Measurements from ENCODE around the gene HTRA1.

The HTRA1 gene

DNA sequence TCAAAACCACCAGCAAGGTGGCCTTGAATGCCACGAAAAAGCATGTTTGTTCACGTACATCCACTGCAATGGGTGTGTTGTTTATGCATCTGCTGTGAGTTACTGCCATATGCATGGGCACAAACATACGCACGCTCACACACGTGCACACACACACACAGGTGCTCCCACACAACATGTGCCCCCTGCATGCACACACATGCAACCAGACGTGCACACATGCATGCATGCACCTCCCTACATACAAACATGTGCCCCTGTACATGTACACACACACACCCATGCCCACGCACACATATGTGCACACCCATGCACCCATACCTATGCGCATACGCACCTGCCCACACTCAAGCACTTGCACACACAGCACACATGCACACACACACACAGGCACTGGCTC is 89.1 kb downstream of the HTRA1 start:
- H3K27me3 ChIP-seq (ENCODE audit: low read length): no peaks in the 10 kb centered on the region
- TF ChIP-seq CTCF (IDR thresholded peaks at IDR 0.05; ENCODE audit: insufficient read depth, low read length, poor library complexity, severe bottlenecking): no peak
- no peak for TF ChIP-seq EZH2phosphoT487 (conservative IDR thresholded peaks at IDR 0.05; ENCODE audit: low read length)
- H3K9me3 ChIP-seq (ENCODE audit: insufficient read depth, low read length): no peaks in the 10 kb centered on the region
- no peaks in the 10 kb centered on the region for H3F3A ChIP-seq (ENCODE audit: insufficient read depth)
- H2AFZ ChIP-seq (ENCODE audit: low read depth, low read length, severe bottlenecking): no peak overlapping the region
- H3K4me3 ChIP-seq (ENCODE audit: insufficient read depth, low read length, poor library complexity, severe bottlenecking): no peak overlapping the region
- H3K36me3 ChIP-seq (ENCODE audit: low read length): no peaks in the 10 kb centered on the region
- H3K27ac ChIP-seq (ENCODE audit: low read depth, low read length): no peak overlapping the region
- H3K4me2 ChIP-seq (ENCODE audit: low read depth, low read length, poor library complexity, severe bottlenecking): no peak overlapping the region
- no peaks in the 10 kb centered on the region for H3K9me2 ChIP-seq (replicated peaks; ENCODE audit: insufficient read depth, low read length)
- no peaks in the 10 kb centered on the region for H3K79me2 ChIP-seq (ENCODE audit: insufficient read depth, low read length)
- H4K20me1 ChIP-seq (ENCODE audit: low read depth, low read length): no peaks in the 10 kb centered on the region
- no peak overlapping the region for H3K9ac ChIP-seq (ENCODE audit: low read length)

DNA sequence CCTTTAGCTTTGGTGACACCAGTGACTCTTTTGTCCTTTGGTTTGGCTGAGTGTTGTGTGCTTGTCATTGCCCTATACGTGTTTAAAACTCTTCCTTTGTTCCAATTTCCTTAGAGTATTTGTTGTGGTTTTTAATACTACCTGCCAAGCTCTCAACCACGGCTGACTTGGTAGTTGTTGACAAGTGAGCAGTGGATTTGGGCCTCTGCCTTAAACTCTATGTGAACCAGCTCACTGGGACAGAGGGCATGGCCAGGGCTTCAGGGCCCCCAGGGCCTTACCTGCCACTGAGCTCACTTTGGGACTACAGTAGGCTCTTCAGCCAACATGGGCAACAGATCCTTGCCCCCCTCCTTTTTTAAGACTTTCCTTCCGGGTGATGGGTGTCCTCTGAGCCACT is 89.6 kb downstream of the HTRA1 start:
- Histone ChIP-seq H3K27me3 (ENCODE audit: low read length) (no peaks in the 10 kb centered on the region), H3F3A (ENCODE audit: insufficient read depth) (no peaks in the 10 kb centered on the region), H2AFZ (ENCODE audit: low read depth, low read length, severe bottlenecking) (no peak overlapping the region), H3K36me3 (ENCODE audit: low read length) (no peaks in the 10 kb centered on the region), H3K79me2 (ENCODE audit: insufficient read depth, low read length) (no peaks in the 10 kb centered on the region), H3K9me2 (replicated peaks; ENCODE audit: insufficient read depth, low read length) (no peaks in the 10 kb centered on the region), H3K27ac (ENCODE audit: low read depth, low read length) (no peak overlapping the region), H3K4me2 (ENCODE audit: low read depth, low read length, poor library complexity, severe bottlenecking) (no peak overlapping the region), H3K9ac (ENCODE audit: low read length) (no peak overlapping the region), H4K20me1 (ENCODE audit: low read depth, low read length) (no peaks in the 10 kb centered on the region), H3K9me3 (ENCODE audit: insufficient read depth, low read length) (no peaks in the 10 kb centered on the region), H3K4me3 (ENCODE audit: insufficient read depth, low read length, poor library complexity, severe bottlenecking) (no peak overlapping the region)
- TF ChIP-seq EZH2phosphoT487 (conservative IDR thresholded peaks at IDR 0.05; ENCODE audit: low read length) (no peak), CTCF (IDR thresholded peaks at IDR 0.05; ENCODE audit: insufficient read depth, low read length, poor library complexity, severe bottlenecking) (no peak)

DNA sequence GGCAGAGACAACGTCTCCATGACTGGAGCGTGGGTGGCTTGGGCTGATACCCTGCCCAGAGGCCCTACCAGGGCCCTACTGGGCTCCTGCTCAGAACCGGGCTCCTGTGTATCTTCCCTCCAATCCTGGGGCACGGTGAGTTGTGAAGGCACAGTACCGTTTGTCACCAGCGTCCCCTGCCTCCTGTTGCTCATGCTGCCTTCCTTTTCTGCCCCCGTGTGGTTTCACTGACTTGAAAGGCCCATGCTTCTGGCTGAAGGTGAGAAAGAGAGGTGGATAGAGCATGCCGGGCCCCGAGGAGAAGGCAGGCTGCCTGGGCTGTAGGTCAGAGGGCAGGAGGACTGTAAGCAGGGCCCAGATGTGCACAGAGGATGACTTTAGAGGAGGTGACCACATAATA is 90.1 kb downstream of the HTRA1 start:
- no peaks in the 10 kb centered on the region for H3K36me3 ChIP-seq (ENCODE audit: low read length)
- TF ChIP-seq EZH2phosphoT487 (conservative IDR thresholded peaks at IDR 0.05; ENCODE audit: low read length): no peak
- no peak for TF ChIP-seq CTCF (IDR thresholded peaks at IDR 0.05; ENCODE audit: insufficient read depth, low read length, poor library complexity, severe bottlenecking)
- no peaks in the 10 kb centered on the region for H3K9me3 ChIP-seq (ENCODE audit: insufficient read depth, low read length)
- H3K4me2 ChIP-seq (ENCODE audit: low read depth, low read length, poor library complexity, severe bottlenecking): no peak overlapping the region
- H3K9me2 ChIP-seq (replicated peaks; ENCODE audit: insufficient read depth, low read length): no peaks in the 10 kb centered on the region
- H3F3A ChIP-seq (ENCODE audit: insufficient read depth): no peaks in the 10 kb centered on the region
- H3K27me3 ChIP-seq (ENCODE audit: low read length): no peaks in the 10 kb centered on the region
- H4K20me1 ChIP-seq (ENCODE audit: low read depth, low read length): no peaks in the 10 kb centered on the region
- no peak overlapping the region for H3K27ac ChIP-seq (ENCODE audit: low read depth, low read length)
- H2AFZ ChIP-seq (ENCODE audit: low read depth, low read length, severe bottlenecking): no peak overlapping the region
- H3K79me2 ChIP-seq (ENCODE audit: insufficient read depth, low read length): no peaks in the 10 kb centered on the region
- no peak overlapping the region for H3K9ac ChIP-seq (ENCODE audit: low read length)
- H3K4me3 ChIP-seq (ENCODE audit: insufficient read depth, low read length, poor library complexity, severe bottlenecking): no peak overlapping the region

DNA sequence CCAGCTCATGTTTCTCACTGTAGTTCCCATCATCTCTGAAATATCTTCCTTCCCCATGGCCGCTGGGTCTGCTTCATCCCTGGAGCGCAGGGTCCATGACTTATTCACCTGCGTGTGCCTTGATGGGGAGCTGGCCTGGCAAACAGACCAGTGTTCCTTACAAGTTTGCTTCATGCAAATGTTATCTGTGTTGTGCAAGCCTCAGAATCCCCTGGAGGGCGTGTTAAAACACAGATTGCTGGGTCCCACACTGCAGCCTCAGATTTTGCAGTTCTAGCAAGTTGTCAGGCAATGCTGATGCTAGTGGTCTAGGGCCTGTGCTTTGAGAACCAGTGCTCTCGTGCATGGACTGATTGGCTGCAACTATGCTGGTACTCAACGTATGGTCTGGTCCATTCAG is 92.0 kb downstream of the HTRA1 start:
- H3K36me3 ChIP-seq (ENCODE audit: low read length): no peaks in the 10 kb centered on the region
- no peaks in the 10 kb centered on the region for H3K79me2 ChIP-seq (ENCODE audit: insufficient read depth, low read length)
- H3F3A ChIP-seq (ENCODE audit: insufficient read depth): no peaks in the 10 kb centered on the region
- no peaks in the 10 kb centered on the region for H3K9me2 ChIP-seq (replicated peaks; ENCODE audit: insufficient read depth, low read length)
- no peak overlapping the region for H3K27ac ChIP-seq (ENCODE audit: low read depth, low read length)
- H3K9me3 ChIP-seq (ENCODE audit: insufficient read depth, low read length): no peaks in the 10 kb centered on the region
- no peak overlapping the region for H3K9ac ChIP-seq (ENCODE audit: low read length)
- no peak overlapping the region for H2AFZ ChIP-seq (ENCODE audit: low read depth, low read length, severe bottlenecking)
- H3K4me3 ChIP-seq (ENCODE audit: insufficient read depth, low read length, poor library complexity, severe bottlenecking): no peak overlapping the region
- TF ChIP-seq EZH2phosphoT487 (conservative IDR thresholded peaks at IDR 0.05; ENCODE audit: low read length) (no peak), CTCF (IDR thresholded peaks at IDR 0.05; ENCODE audit: insufficient read depth, low read length, poor library complexity, severe bottlenecking) (no peak)
- H3K4me2 ChIP-seq (ENCODE audit: low read depth, low read length, poor library complexity, severe bottlenecking): no peak overlapping the region
- no peaks in the 10 kb centered on the region for H4K20me1 ChIP-seq (ENCODE audit: low read depth, low read length)
- H3K27me3 ChIP-seq (ENCODE audit: low read length): no peaks in the 10 kb centered on the region

Data from SU-DHL-6 (cell line).